H1 (cell line): Measurements from ENCODE around the gene DKK2. TPM values are rescaled to one million over a fixed set of nuclear protein-coding genes. Genes with fewer than 3 reads are reported as not detected.
"Not testable (repeated sequence)": the region's sequence is repeated elsewhere in the genome, so short reads cannot be mapped to it uniquely, and the experiment has no call there.

Source experiments
- CTCF ChIA-PET: fragments of 300-600 bp; sonication (Branson Sonifier 250); formaldehyde crosslinking; loops from one replicate; lab custom pipeline; 2021; ENCODE audit not compliant: partially characterized antibody; lab: Charles Lee
- POLR2A ChIA-PET: fragments of 300-600 bp; sonication (Branson Sonifier 250); formaldehyde crosslinking; loops from one replicate; lab custom pipeline; 2021; ENCODE audit warnings: inconsistent platforms; ENCODE audit not compliant: partially characterized antibody; lab: Charles Lee
- DNase-seq, 2 experiments: peaks; one replicate each; pipeline versions ENCODE4 v3.0.0 to v3.0.0-alpha.2; 2010 to 2022; ENCODE audit warnings: low spot score in 2 of 2, low read depth in 1 of 2, mixed read lengths in 1 of 2
- FAIRE-seq: peaks from 2 replicates; lab custom pipeline; 2011; peaks lifted over from hg19 to GRCh38; lab: Jason Lieb, UNC
- H2AFZ ChIP-seq: 2 replicates; pipeline ENCODE4 v1.8.1; 2012; ENCODE audit warnings: low read length, inconsistent platforms
- H2AK5ac ChIP-seq: 2 replicates; pipeline ENCODE4 v1.6.1; 2013; ENCODE audit warnings: low read depth, low read length
- H2BK120ac ChIP-seq: replicated peaks from 2 replicates; pipeline ENCODE3; 2013; ENCODE audit warnings: low read depth, low read length, inconsistent platforms
- H2BK12ac ChIP-seq: 2 replicates; pipeline ENCODE4 v1.6.1; 2013; ENCODE audit warnings: low read depth, low read length
- H2BK15ac ChIP-seq: 2 replicates; pipeline ENCODE4 v1.6.1; 2013; ENCODE audit warnings: low read length
- H2BK20ac ChIP-seq: 2 replicates; pipeline ENCODE4 v1.6.1; 2013; ENCODE audit warnings: low read length
- H2BK5ac ChIP-seq: 2 replicates; pipeline ENCODE4 v1.6.1; 2013; ENCODE audit warnings: low read depth, low read length
- H3K14ac ChIP-seq: 2 replicates; pipeline ENCODE4 v1.6.1; 2013; ENCODE audit warnings: inconsistent platforms; ENCODE audit not compliant: insufficient read length
- H3K18ac ChIP-seq: 2 replicates; pipeline ENCODE4 v1.6.1; 2013; ENCODE audit warnings: low read length; ENCODE audit errors: extremely low read depth
- H3K23ac ChIP-seq: 2 replicates; pipeline ENCODE4 v1.6.1; 2013; ENCODE audit warnings: inconsistent platforms; ENCODE audit not compliant: insufficient read length
- H3K23me2 ChIP-seq: 2 replicates; pipeline ENCODE4 v1.6.1; 2013; ENCODE audit warnings: low read depth, low read length
- H3K27ac ChIP-seq: 2 replicates; pipeline ENCODE4 v1.6.1; 2011; ENCODE audit warnings: low read depth, low read length, inconsistent platforms
- H3K27me3 ChIP-seq, 4 experiments: replicated peaks in 1 of 4; 1 replicate in 1 of 4; 2 replicates in 3 of 4; pipeline versions ENCODE4 v1.6.1 to v1.8.1; 2011 to 2013; ENCODE audit warnings: low read length in 3 of 4, mild to moderate bottlenecking in 3 of 4, inconsistent platforms in 2 of 4, mixed read lengths in 2 of 4, moderate library complexity in 1 of 4; ENCODE audit not compliant: control insufficient read depth in 3 of 4, insufficient read depth in 3 of 4; ENCODE audit errors: extremely low read depth in 1 of 4
- H3K36me3 ChIP-seq, 4 experiments: 2 replicates each; pipeline versions ENCODE4 v1.6.1 to v1.8.1; 2011 to 2013; ENCODE audit warnings: mild to moderate bottlenecking in 4 of 4, low read length in 3 of 4, moderate library complexity in 2 of 4, control low read depth in 1 of 4, inconsistent platforms in 1 of 4; ENCODE audit not compliant: insufficient read depth in 4 of 4, control insufficient read depth in 2 of 4
- H3K4ac ChIP-seq: replicated peaks from 2 replicates; pipeline ENCODE3; 2013; ENCODE audit warnings: low read length, low read depth, mixed read lengths, inconsistent platforms; ENCODE audit not compliant: insufficient read length
- H3K4me1 ChIP-seq, 4 experiments: replicated peaks in 1 of 4; 1 replicate in 1 of 4; 2 replicates in 3 of 4; pipeline versions ENCODE4 v1.6.1 to v1.8.1; 2011 to 2013; ENCODE audit warnings: low read length in 3 of 4, inconsistent platforms in 2 of 4, mixed read lengths in 1 of 4; ENCODE audit not compliant: insufficient read depth in 4 of 4, control insufficient read depth in 3 of 4
- H3K4me2 ChIP-seq, 2 experiments: 2 replicates each; pipeline versions ENCODE4 v1.6.1 to v1.8.1; 2011 to 2013; ENCODE audit warnings: low read depth in 2 of 2, low read length in 2 of 2, control low read depth in 1 of 2, inconsistent platforms in 1 of 2, mild to moderate bottlenecking in 1 of 2; ENCODE audit not compliant: insufficient read depth in 1 of 2
- H3K4me3 ChIP-seq, 4 experiments: fragments of 200-600, 300-600 bp in 1 of 4; sonication (generic), shearing (Covaris generic), sonication (Bioruptor Twin) in 1 of 4; 2 replicates each; pipeline versions ENCODE4 v1.5.1 to v1.8.1; 2011 to 2016; ENCODE audit warnings: low read length in 4 of 4, low read depth in 3 of 4, control low read depth in 2 of 4, inconsistent platforms in 2 of 4, mild to moderate bottlenecking in 2 of 4, mixed read lengths in 1 of 4, moderate library complexity in 1 of 4; ENCODE audit not compliant: insufficient read depth in 2 of 4; ENCODE audit errors: extremely low read depth in 1 of 4
- H3K56ac ChIP-seq: replicated peaks from 2 replicates; pipeline ENCODE3; 2013; ENCODE audit warnings: low read depth, mild to moderate bottlenecking, mixed read lengths, low read length, inconsistent platforms; ENCODE audit not compliant: insufficient read length
- H3K79me1 ChIP-seq: 2 replicates; pipeline ENCODE4 v1.6.1; 2013; ENCODE audit warnings: low read depth, low read length, control low read depth
- H3K79me2 ChIP-seq, 2 experiments: 2 replicates each; pipeline versions ENCODE4 v1.6.1 to v1.8.1; 2012 to 2013; ENCODE audit warnings: low read length in 2 of 2, mild to moderate bottlenecking in 2 of 2, inconsistent platforms in 1 of 2; ENCODE audit not compliant: insufficient read depth in 2 of 2, control insufficient read depth in 1 of 2
- H3K9ac ChIP-seq, 4 experiments: replicated peaks in 1 of 4; 1 replicate in 1 of 4; 2 replicates in 3 of 4; pipeline versions ENCODE4 v1.6.1 to v1.8.1; 2011 to 2013; ENCODE audit warnings: low read depth in 3 of 4, low read length in 3 of 4, control low read depth in 2 of 4, mild to moderate bottlenecking in 2 of 4, moderate library complexity in 2 of 4, inconsistent platforms in 1 of 4; ENCODE audit errors: extremely low read depth in 1 of 4
- H3K9me3 ChIP-seq, 2 experiments: 2 replicates each; pipeline versions ENCODE4 v1.6.1 to v1.8.1; 2012 to 2013; ENCODE audit warnings: mild to moderate bottlenecking in 2 of 2, moderate library complexity in 2 of 2, control low read depth in 1 of 2, inconsistent platforms in 1 of 2, low read depth in 1 of 2, low read length in 1 of 2, mixed read lengths in 1 of 2; ENCODE audit not compliant: insufficient read depth in 2 of 2
- H4K20me1 ChIP-seq, 2 experiments: replicated peaks in 1 of 2; 2 replicates each; pipeline versions ENCODE3 to v1.8.1; 2011 to 2013; ENCODE audit warnings: inconsistent platforms in 2 of 2, low read length in 2 of 2, mild to moderate bottlenecking in 1 of 2; ENCODE audit not compliant: insufficient read depth in 2 of 2, control insufficient read depth in 1 of 2
- H4K5ac ChIP-seq: 2 replicates; pipeline ENCODE4 v1.6.1; 2013; ENCODE audit warnings: low read length, low read depth, mixed read lengths, inconsistent platforms; ENCODE audit not compliant: insufficient read length
- H4K8ac ChIP-seq: 2 replicates; pipeline ENCODE4 v1.8.0; 2013; ENCODE audit warnings: mild to moderate bottlenecking, moderate library complexity, low read length, inconsistent platforms; ENCODE audit not compliant: insufficient read depth; ENCODE audit errors: extremely low read depth
- H4K91ac ChIP-seq: replicated peaks from 2 replicates; pipeline ENCODE3; 2013; ENCODE audit warnings: low read length, mixed read lengths, inconsistent platforms; ENCODE audit not compliant: insufficient read length
- WGBS, 2 experiments: shearing (Covaris generic) in 1 of 2; methylation state at CpG; one replicate each; pipeline versions ENCODE4 v1.1.6 to v1.1.7; 2013 to 2015; ENCODE audit warnings: low lambda C conversion rate in 2 of 2, mixed read lengths in 2 of 2, inconsistent platforms in 1 of 2, low coverage in 1 of 2, missing lambda C conversion rate in 1 of 2; ENCODE audit not compliant: insufficient replicate concordance in 2 of 2, insufficient coverage in 1 of 2, insufficient read length in 1 of 2; ENCODE audit errors: extremely low coverage in 1 of 2, missing lambda C conversion rate in 1 of 2; 5-methylcytosine and 5-hydroxymethylcytosine counted together
- polyA plus RNA-seq, 7 experiments: library from polyadenylated mRNA; depleted of rRNA in 3 of 7; stranded (reverse) in 5 of 7; unstranded in 2 of 7; fragments of >200 nt in 5 of 7; fragments of 200-250 nt in 2 of 7; gene quantifications; 1 replicate in 5 of 7; 2 replicates in 1 of 7; 4 replicates in 1 of 7; pipeline versions ENCODE4 v1.2.1 to v1.2.3, GENCODE V29; 2011 to 2013; ENCODE audit warnings: missing spikeins in 2 of 7, mixed read lengths in 2 of 7
- total RNA-seq: library from RNA; stranded (reverse); fragmentation: NEBNext Ultra II Directional; extraction: Animal tissue kit (Norgen Biotek cat#: 25700); gene quantifications from 2 replicates; pipeline ENCODE4 v1.2.1, GENCODE V29; 2021

DKK2 gene
- total and polyA plus RNA-seq, 2 of the 8 experiments (the other 6 are each of a cell fraction or from before 2014, with no cell fraction given): 0.09 to 0.13 TPM

DNA sequence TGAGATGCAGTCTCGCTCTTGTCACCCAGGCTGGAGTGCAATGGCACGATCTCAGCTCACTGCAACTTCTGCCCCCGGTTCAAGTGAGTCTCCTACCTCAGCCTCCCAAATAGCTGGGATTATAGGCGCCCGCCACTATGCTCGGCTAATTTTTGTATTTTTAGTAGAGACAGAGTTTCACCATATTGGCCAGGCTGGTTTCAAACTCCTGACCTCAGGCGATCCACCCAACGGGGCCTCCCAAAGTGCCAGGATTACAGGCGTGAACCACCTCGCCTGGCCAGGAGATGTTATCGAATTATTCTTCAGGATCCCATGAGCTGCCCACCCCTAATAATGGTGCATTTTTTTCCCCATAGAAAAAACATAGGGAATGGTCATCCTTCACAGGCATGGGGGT is 128.1 kb downstream of the DKK2 start:
- H2AFZ ChIP-seq, H2BK12ac ChIP-seq, H3K79me2 ChIP-seq, H3K4me2 ChIP-seq, H3K23me2 ChIP-seq, H3K9me3 ChIP-seq, H3K27ac ChIP-seq, H3K14ac ChIP-seq, DNase-seq, H4K8ac ChIP-seq, H4K5ac ChIP-seq, H2BK120ac ChIP-seq, FAIRE-seq, H3K27me3 ChIP-seq, H3K4me3 ChIP-seq, H4K91ac ChIP-seq, H3K4me1 ChIP-seq, POLR2A ChIA-PET, H3K9ac ChIP-seq, H3K79me1 ChIP-seq, H3K18ac ChIP-seq, H4K20me1 ChIP-seq, H3K36me3 ChIP-seq, H2AK5ac ChIP-seq, H3K23ac ChIP-seq, H2BK20ac ChIP-seq, H2BK15ac ChIP-seq, H3K56ac ChIP-seq, H2BK5ac ChIP-seq, H3K4ac ChIP-seq: not testable (repeated sequence)
- CTCF ChIA-PET: interaction anchor here (1.1 to 2.3 kb wide), 3 partner anchors 9 to 52 kb away, joined by 3 to 19 read pairs (median 4); no protein-coding TSS in a partner anchor
- WGBS, 2 experiments: 90% methylated on average over 11 of the region's 11 CpGs; no CpG with 5 or more reads in 1 of the 2 experiments
